GM21526 (cell line): Measurements from ENCODE around the gene KASH5.
"Not testable (repeated sequence)": the region's sequence is repeated elsewhere in the genome, so short reads cannot be mapped to it uniquely, and the experiment has no call there.

Source experiments
- ATAC-seq: cut with Tn5 transposase; IDR thresholded peaks from one replicate; pipeline ENCODE4 v1.9.1; 2021; ENCODE audit warnings: moderate library complexity; ENCODE audit not compliant: unreplicated experiment, low FRiP score

Gene KASH5

DNA sequence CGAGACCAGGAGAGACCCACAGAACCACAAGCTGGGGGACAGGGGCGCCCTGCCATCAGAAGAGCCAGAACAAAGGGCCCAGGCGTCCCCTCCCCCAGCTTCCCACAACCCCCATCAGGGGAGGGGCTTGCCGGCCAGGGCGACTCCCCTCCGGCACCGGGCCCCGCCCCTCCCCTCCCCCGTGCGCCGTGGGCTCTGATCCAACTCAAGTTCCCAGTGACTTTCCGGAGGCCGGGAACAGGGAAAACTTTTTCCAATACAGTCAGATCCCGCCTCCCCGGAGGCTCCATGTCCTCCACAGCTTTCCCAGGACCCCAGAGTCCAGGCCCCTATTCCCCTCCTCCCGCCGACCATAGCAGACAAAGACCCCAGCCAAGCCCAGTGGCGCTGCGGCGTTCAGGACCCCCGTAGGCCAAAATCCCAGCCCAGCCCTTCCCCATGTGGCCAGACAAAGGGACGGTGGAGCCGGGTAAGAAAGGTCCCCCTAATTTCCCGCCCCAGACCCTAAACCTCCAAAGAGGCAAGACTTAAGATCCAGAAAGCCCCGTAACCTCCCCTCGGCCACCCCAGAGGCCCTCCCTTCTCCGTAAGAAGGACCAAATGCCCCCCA, 26.5 kb upstream of the KASH5 start:
- no peak for ATAC-seq

DNA sequence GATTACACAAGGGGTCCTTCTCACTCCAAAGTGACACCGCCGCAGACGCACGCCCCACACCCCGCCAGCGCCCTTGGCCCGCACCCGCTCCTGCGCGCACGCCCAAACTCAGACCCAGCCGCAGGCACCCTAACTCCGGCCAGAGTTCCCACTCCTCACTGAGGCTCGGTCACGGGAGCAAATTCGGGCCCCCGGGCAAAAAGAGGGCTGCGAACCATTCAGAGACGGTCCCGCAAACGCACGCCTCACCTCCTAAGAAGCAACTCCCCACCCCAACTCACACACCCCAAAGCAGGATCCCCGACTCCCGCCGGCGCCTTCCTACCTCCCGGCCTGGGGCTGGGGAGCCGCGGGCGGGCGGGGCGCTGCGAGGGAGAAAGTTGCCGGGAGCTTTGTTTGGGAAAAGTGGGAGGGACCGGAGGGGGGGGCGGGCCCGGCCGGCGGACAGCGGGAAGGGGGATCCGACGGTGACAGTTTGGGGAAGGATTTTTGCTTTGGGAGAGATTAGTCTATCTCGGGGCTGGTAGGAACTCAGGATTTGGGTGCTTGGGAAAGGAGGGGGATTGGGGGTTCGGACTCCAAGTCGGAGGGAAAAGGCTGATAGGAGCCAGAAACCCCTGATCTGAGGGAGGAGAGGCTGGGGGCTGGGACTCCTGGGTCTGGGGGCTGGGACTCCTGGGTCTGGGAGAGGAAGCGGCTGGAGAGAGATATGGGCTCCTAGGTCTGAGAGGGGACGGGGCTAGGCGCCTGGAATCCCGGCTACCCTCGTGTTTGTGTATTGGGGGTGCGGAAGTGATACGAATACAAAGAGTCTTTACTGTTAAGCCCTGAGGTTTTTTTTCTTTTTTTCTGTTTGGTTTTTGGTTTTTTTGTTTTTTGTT, 25.8 kb upstream of the KASH5 start, which contains the start of gene TEAD2:
TEAD2 (minus strand) TSS at position 369 of the 881 bp plus-strand sequence. CDS start 2,341 bp downstream, outside the sequence.
- no peak for ATAC-seq

DNA sequence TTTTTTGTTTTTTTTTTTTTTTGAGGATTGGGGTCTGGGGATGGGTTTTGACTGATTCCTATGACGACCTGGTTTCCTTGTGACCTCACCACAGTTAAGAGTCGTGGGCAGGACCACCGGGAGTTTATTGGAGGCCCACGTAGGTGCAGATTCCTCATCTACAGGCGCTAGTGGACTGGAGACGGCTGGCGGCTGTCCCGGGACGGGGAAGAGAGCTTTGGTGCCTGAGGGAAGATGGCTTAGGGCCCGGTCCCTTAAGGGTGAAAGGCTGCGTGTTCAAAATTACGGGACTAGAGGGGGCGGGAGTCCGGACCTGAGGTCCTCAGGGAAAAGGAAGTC, 25.2 kb upstream of the KASH5 start:
- ATAC-seq = no peak

- peak; percentile 57 for ATAC-seq
Observed at GRCh38 chr19:49363268-49364082, 24.6 kb upstream of the KASH5 start, which contains the start of gene DKKL1. TSS of gene DKKL1 (plus strand) at chr19:49363877. CDS start at chr19:49363999, 122 bp downstream.

GRCh38 chr19:49364083-49364737, 23.8 kb upstream of the KASH5 start:
- ATAC-seq = no peak

DNA sequence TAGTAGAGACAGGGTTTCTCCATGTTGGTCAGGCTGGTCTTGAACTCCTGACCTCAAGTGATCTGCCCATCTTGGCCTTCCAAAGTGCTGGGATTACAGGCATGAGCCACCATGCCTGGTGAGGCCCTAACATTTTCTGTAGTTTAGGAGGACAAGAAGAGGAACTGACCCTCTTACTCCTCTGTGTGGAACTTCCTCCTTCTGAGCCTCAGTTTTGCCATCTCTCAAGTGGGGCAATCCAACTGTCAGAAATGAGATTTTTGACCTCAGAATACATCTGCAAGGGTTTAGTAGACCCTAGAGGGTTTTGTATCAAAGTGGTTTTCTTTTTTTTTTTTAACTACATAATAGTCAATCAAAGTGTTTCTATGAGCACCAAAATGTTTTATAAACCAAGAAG, 21.9 kb upstream of the KASH5 start:
- no peak for ATAC-seq

GRCh38 chr19:49368711-49369358, 19.2 kb upstream of the KASH5 start:
- ATAC-seq = no peak

GRCh38 chr19:49371184-49371583, 16.9 kb upstream of the KASH5 start:
- no peak for ATAC-seq

DNA sequence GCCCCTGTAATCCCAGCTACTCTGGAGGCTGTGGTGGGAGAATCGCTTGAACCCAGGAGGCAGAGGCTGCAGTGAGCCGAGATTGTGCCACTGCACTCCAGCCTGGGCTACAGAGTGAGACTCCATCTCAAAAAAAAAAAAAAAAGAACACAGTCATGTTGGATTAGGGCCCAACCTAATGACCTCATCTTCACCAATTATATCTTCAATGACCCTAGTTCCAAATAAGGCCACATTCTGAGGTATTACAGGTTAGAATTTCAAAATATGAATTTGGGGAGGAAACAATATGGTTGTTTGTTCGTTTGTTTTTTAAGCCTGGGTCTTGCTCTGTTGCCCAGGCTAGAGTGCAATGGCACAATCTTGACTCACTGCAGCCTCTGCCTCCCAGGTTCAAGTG, 14.9 kb upstream of the KASH5 start:
- not testable (repeated sequence) for ATAC-seq

GRCh38 chr19:49374665-49375434, 13.2 kb upstream of the KASH5 start:
- no peak for ATAC-seq

DNA sequence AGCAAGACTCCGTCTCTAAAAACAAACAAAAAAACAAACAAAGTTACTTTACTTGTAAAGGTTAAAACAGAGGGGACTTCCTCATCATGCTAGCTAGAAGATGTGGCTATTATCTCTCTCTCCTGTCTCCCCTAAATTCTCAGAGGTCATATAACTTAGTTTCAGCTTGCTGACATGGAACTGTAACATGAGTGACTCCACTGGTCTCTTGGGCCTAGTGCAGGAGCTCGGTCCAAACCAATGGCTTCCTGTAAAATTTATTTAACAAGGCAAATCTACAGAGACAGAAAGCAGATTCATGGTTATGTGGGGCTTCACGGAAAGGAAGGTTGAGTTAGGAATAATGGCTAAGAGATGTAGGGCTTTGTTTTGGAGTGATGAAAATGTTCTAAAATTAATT, 9.5 kb upstream of the KASH5 start:
- no peak for ATAC-seq

- no peak for ATAC-seq
Observed at GRCh38 chr19:49380391-49380790, 7.7 kb upstream of the KASH5 start.

DNA sequence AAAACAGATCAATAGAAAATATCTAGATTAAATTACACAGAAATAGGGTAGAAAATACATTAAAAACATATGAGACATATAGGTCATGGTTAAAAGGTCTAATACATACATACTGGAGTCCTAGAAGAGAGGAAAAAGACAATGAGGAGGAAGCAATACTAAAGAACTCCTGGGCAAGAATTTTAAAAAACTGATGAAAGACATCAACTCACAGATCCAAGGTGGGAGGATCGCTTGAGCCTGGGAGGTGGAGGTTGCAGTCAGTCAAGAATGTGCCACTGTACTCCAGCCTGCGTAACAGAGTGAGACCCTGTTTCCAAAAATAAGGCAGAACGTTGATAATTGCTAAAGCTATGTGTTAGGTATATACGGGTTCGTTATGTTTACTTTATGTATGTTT, 5.4 kb upstream of the KASH5 start:
- no peak for ATAC-seq

DNA sequence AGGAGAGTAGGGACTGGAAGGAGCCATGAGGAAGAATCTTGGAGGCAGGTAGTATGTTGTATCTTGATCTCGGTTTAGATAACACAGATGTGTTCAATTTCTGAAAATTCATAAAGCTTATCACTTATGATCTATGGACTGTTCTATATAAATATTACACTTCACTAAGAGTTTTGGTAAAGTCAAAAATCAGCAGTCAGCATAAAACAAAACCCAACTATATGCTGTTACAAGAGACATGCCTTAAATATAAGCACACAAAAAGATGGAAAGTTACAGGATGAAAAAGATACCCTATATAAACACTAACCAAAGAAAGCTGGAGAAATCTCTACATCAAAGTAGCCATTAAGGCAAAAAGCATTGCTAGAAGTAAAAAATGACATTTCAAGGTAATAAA, 4.5 kb upstream of the KASH5 start:
- ATAC-seq = no peak

- ATAC-seq = no peak
Observed at GRCh38 chr19:49389406-49389805, 1.4 kb downstream of the KASH5 start.

DNA sequence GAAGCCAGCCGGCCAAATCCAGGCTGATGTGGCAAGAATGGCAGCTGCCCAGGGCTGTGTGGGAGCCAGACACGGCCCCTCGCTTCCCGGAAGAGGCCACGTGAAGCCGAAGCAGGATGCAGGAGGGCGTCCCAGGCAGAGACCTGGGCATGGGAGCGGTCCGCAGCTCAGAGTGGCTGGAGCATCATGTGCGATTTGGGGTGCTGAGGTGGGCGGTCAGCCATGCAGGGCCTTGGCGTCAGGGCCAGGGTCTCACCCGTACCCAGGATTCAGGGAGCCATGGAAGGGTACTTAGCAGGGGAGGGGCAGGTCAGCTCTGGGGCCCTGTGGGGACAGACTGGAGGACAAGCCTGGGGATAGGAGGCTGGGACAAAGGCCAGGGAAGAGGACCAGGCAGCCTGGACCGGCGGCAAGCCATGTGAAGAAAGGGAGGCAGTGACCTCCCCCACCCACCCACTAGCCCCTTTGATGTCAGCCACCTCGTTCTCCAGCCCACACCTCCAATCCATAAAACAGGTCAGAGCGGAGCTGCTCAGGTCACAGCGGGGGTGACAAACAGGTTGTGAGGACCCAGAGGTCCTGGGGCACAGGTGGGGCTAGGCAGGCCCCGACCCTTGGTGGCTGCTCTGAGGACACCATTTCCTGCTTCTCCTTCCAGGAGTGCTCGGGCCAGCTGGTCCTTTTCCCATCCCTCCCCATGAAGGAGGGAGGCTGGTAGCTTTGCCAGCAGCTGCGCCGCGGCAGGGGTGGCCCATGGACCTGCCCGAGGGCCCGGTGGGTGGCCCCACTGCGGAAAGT, 2.3 kb downstream of the KASH5 start:
- ATAC-seq = no peak

DNA sequence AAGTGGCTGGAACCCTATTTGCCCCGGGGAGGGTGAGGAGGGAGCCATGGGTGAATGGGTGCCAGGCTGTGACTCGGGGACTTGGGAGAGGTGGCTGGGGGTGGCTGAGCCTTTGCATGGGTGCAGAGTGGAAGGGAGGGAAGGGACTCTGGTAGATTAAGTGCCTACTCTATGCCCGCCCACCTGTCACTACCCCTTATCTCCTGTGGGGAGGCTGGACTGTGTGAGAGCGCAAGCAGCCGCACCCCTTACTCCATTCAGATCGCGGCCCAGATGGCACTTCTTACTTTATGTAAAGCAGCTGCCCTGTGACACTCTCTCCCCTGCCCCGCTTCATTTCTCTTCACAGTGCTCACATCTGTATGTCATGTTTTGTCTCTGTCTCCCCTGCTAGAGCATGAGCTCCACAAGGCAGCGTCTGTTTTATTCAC, 2.9 kb downstream of the KASH5 start:
- ATAC-seq = no peak

DNA sequence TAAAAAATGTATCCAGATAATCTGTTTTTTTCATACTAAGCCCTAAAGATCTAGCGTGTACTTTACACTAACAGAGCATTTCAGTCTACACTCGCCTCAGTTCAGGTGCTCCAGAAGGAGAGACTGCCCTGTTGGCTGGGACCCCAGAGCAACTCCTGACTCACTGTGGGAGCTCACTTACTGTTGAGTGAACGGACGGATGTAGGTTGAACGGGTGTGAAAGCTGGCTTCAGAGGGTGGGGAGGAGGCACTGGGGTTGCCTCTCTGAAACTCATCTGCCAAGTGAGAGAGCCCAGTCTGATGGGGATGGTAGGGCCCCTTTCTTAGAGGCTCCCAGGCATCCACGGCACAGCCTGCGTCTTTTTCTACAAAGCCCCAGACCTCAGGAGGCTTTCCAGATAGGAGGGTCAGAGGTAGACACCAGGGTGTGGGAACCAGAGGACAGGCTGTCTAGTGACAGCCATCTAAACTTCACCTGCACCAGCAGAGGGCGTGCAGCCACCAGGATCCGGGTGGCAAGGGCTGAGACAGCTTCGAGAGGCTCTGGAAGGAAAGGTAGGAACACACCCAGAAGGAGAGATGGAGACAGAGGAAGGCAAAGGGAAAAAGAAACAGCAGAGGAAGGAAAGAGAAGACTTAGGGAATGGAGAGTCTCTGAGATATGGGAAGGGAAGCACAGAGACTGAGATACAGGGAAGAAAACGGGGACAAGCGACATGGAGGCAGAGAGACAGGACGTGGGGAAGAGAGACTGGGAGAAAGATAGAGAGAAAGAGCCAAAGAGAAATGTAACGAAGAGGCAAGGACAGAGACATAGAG, 3.7 kb downstream of the KASH5 start:
- ATAC-seq = no peak
